Pancreas (tissue), 10 donors: Measurements from ENCODE around the gene TMEM107. TPM values are rescaled to one million over a fixed set of nuclear protein-coding genes. Genes with fewer than 3 reads are reported as not detected.

Source experiments
- ATAC-seq, 4 donors: fragments of 200-7000 bp; cut with Tn5 transposase; one replicate each; pipeline versions ENCODE4 v1.8.0 to v1.9.1; 2020; ENCODE audit warnings: mild to moderate bottlenecking in 4 of 4, moderate library complexity in 4 of 4
- DNase-seq, 6 donors: peaks; one replicate each; pipeline ENCODE4 v3.0.0-alpha.2; 2020
- FAIRE-seq: peaks from 2 replicates; lab custom pipeline; 2012; peaks lifted over from hg19 to GRCh38; lab: Jason Lieb, UNC
- H3K27ac ChIP-seq, 4 donors: fragments of 200-600 bp; sonication (generic); 1 replicate in 3 of 4; 2 replicates in 1 of 4; pipeline versions ENCODE4 v1.5.0 to v1.8.0; 2020
- H3K27me3 ChIP-seq, 4 donors: fragments of 200-600 bp; one replicate each; pipeline ENCODE4 v1.8.0; 2021
- H3K36me3 ChIP-seq, 3 donors: fragments of 200-600 bp; sonication (generic) in 1 of 3; one replicate each; pipeline versions ENCODE4 v1.5.0 to v1.8.0; 2020 to 2021
- H3K4me1 ChIP-seq, 3 donors: fragments of 200-600 bp; one replicate each; pipeline ENCODE4 v1.8.0; 2021
- H3K4me3 ChIP-seq, 4 donors: fragments of 200-600 bp; sonication (generic) in 2 of 4; one replicate each; pipeline versions ENCODE4 v1.5.0 to v1.8.0; 2020 to 2021
- H3K9me3 ChIP-seq, 4 donors: fragments of 200-600 bp; one replicate each; pipeline ENCODE4 v1.8.0; 2021
- CTCF ChIP-seq, 4 donors: fragments of 200-600 bp; sonication (generic) in 3 of 4; IDR thresholded peaks; one replicate each; pipeline versions ENCODE4 v1.5.0 to v1.8.0; 2021; ENCODE audit warnings: antibody characterized with exemption in 4 of 4
- WGBS, 2 donors: extraction: QIAGEN DNeasy Blood & Tissue Kit; methylation state at CpG; one replicate each; pipeline ENCODE4 v1.1.7; 2013; 5-methylcytosine and 5-hydroxymethylcytosine counted together
- intact Hi-C, 3 donors: fragments of 100-400 bp; cut with DNase I; formaldehyde crosslinking; loops; one replicate each; pipeline versions ENCODE4 v1.11.1 to v1.14.2; 2022
- polyA plus RNA-seq, 2 donors: library from polyadenylated mRNA; stranded (reverse); fragments of 200-250 nt; gene quantifications; one replicate each; pipeline ENCODE4 v1.2.3, GENCODE V29; 2013
- total RNA-seq, 6 donors: library from RNA; stranded (reverse); fragmentation: NEBNext Ultra II Directional in 4 of 6; extraction: Animal tissue kit (Norgen Biotek cat#: 25700) in 4 of 6; gene quantifications; one replicate each; pipeline versions ENCODE4 v1.2.1 to v1.2.4, GENCODE V29; 2021 to 2023
- donor health status: healthy with polysubstance abuse.
- donor health status: DM: no; HTN: no; CAD: no; lungs with moderate emphysema.
- donor health status: DM: no; HTN: no; CAD: no.
- donor health status: control.
- donor health status: control.
- donor health status: Bipolar disorder and iron deficiency.
- donor health status: DM: yes; HTN: yes; CAD: no.
- donor health status: DM: no; HTN: no; CAD: no.
- donor health status: DM: no; HTN: no; CAD: no.
- donor health status: DM: yes; HTN: yes; CAD: no.

The TMEM107 gene
- total and polyA plus RNA-seq, 8 donors: 5.2 to 11.1 (median 6.3) TPM

GRCh38 chr17:8141741-8142140, 34.4 kb downstream of the TMEM107 start:
- FAIRE-seq (no peak), DNase-seq (peak in 4 of 6 donors; percentile 17 to 64 (median 36)), ATAC-seq (no peak)
- intact Hi-C loops: no loop called here
- H3K4me1 ChIP-seq: peaks cover 4 to 6% (median 5%) of the 10 kb centered on the region in 3 donors
- 89 to 94% methylated on average over 11 of the region's 11 CpGs for WGBS, 2 donors
- TF ChIP-seq CTCF (IDR thresholded peaks at IDR 0.05): no peak
- H3K36me3 ChIP-seq: peaks cover 6 to 73% (median 71%) of the 10 kb centered on the region in 3 donors
- no peaks in the 10 kb centered on the region for H3K27me3 ChIP-seq
- no peak overlapping the region for H3K4me3 ChIP-seq
- no peak overlapping the region for H3K27ac ChIP-seq
- no peaks in the 10 kb centered on the region for H3K9me3 ChIP-seq

GRCh38 chr17:8141045-8141444, 35.1 kb downstream of the TMEM107 start:
- Histone ChIP-seq H3K9me3 (no peaks in the 10 kb centered on the region), H3K4me3 (no peak overlapping the region), H3K27me3 (no peaks in the 10 kb centered on the region), H3K36me3 (peaks cover 3 to 66% (median 64%) of the 10 kb centered on the region in 3 donors), H3K4me1 (peaks cover 4 to 6% (median 5%) of the 10 kb centered on the region in 3 donors), H3K27ac (no peak overlapping the region)
- DNase-seq: peak; percentile 8 to 55 (median 28)
- no peak for TF ChIP-seq CTCF (IDR thresholded peaks at IDR 0.05)
- no peak for FAIRE-seq
- 93 to 95% methylated on average over 7 of the region's 7 CpGs for WGBS, 2 donors
- intact Hi-C loops: no loop called here
- ATAC-seq: no peak

- FAIRE-seq (no peak), ATAC-seq (no peak), DNase-seq (peak; percentile 20 to 72 (median 48))
- no peak for TF ChIP-seq CTCF (IDR thresholded peaks at IDR 0.05)
- H3K4me1 ChIP-seq: peaks cover 4 to 6% (median 5%) of the 10 kb centered on the region in 3 donors
- H3K27me3 ChIP-seq: no peaks in the 10 kb centered on the region
- no peak overlapping the region for H3K27ac ChIP-seq
- H3K36me3 ChIP-seq: peaks cover 2 to 59% (median 57%) of the 10 kb centered on the region in 3 donors
- H3K4me3 ChIP-seq: no peak overlapping the region
- 74 to 81% methylated on average over 18 of the region's 18 CpGs for WGBS, 2 donors
- intact Hi-C loops: no loop called here
- H3K9me3 ChIP-seq: no peaks in the 10 kb centered on the region
Measured at GRCh38 chr17:8140065-8141029, 35.8 kb downstream of the TMEM107 start.

GRCh38 chr17:8138672-8139371, 37.4 kb downstream of the TMEM107 start:
- Histone ChIP-seq H3K4me3 (peak overlapping the region in 1 of 4 donors; percentile 25), H3K4me1 (peaks cover 4 to 6% (median 5%) of the 10 kb centered on the region in 3 donors), H3K36me3 (peaks cover 2 to 44% (median 42%) of the 10 kb centered on the region in 3 donors), H3K9me3 (no peaks in the 10 kb centered on the region), H3K27me3 (no peaks in the 10 kb centered on the region), H3K27ac (peak overlapping the region; percentile 58 to 92 (median 75))
- WGBS, 2 donors: 1% methylated on average over 46 of the region's 46 CpGs
- TF ChIP-seq CTCF (IDR thresholded peaks at IDR 0.05): peak; percentile 69 to 88 (median 78)
- intact Hi-C loops: no loop called here
- FAIRE-seq (peak; percentile 96), DNase-seq (peak; percentile 92 to 99 (median 96)), ATAC-seq (peak; percentile 90 to 96 (median 92))
